H1 (cell line): ENCODE measurements around the gene UGT1A10. TPM values are rescaled to one million over a fixed set of nuclear protein-coding genes. Genes with fewer than 3 reads are reported as not detected.

Experiments
- CHD2 ChIP-seq: IDR thresholded peaks from 2 replicates; pipeline ENCODE4 v1.6.1; 2012; ENCODE audit warnings: low read length, improper control_type of control experiment
- RBBP5 ChIP-seq: IDR thresholded peaks from 2 replicates; pipeline ENCODE4 v1.7.1; 2012; ENCODE audit warnings: low read depth, mild to moderate bottlenecking, inconsistent platforms, low read length, moderate library complexity, borderline replicate concordance
- polyA plus RNA-seq, 7 experiments: library from polyadenylated mRNA; depleted of rRNA in 3 of 7; stranded (reverse) in 5 of 7; unstranded in 2 of 7; fragments of >200 nt in 5 of 7; fragments of 200-250 nt in 2 of 7; gene quantifications; 1 replicate in 5 of 7; 2 replicates in 1 of 7; 4 replicates in 1 of 7; pipeline versions ENCODE4 v1.2.1 to v1.2.3, GENCODE V29; 2011 to 2013; ENCODE audit warnings: missing spikeins in 2 of 7, mixed read lengths in 2 of 7
- total RNA-seq: library from RNA; stranded (reverse); fragmentation: NEBNext Ultra II Directional; extraction: Animal tissue kit (Norgen Biotek cat#: 25700); gene quantifications from 2 replicates; pipeline ENCODE4 v1.2.1, GENCODE V29; 2021
- TF ChIP-seq, protein P1 (sequence below): IDR thresholded peaks from 2 replicates; pipeline ENCODE4 v1.6.1; 2012; ENCODE audit warnings: inconsistent platforms

Gene UGT1A10
- total and polyA plus RNA-seq, 2 of the 8 experiments (the other 6 are each of a cell fraction or from before 2014, with no cell fraction given) = not detected

DNA sequence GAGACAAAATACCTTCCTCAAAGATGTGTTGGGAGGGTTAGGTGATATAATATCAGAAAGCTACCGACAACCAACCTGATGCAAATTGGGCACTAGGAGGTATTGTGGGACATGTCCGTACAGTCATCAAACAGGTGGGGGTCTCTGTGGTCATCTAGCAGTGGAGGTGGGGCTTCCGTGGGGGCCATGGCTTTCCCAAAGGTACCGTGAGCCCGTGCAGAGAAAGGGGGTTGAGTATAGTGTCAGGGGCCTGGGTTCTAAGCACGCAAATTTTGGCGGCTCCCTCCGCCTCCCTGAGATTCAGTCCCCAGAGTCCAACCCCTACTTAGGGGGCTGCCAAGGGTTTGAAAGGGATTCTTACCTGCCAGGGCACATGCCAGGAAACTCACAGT is 185.5 kb downstream of the UGT1A10 start (continued):
- TF ChIP-seq, protein P1, sequence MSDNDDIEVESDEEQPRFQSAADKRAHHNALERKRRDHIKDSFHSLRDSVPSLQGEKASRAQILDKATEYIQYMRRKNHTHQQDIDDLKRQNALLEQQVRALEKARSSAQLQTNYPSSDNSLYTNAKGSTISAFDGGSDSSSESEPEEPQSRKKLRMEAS = no peak
- no peak for TF ChIP-seq CHD2
- no peak for TF ChIP-seq RBBP5
